Measurements from ENCODE around the gene TOP2B. TPM values are rescaled to one million over a fixed set of nuclear protein-coding genes. Genes with fewer than 3 reads are reported as not detected.
A peak's percentile ranks its signal among the peaks of the same experiment; 100 is the strongest.

TOP2B gene
- total and polyA plus RNA-seq, 9 of the 15 experiments (the other 6 are each of a cell fraction or from before 2014, with no cell fraction given): 45.3 to 186 (median 134) TPM

DNA sequence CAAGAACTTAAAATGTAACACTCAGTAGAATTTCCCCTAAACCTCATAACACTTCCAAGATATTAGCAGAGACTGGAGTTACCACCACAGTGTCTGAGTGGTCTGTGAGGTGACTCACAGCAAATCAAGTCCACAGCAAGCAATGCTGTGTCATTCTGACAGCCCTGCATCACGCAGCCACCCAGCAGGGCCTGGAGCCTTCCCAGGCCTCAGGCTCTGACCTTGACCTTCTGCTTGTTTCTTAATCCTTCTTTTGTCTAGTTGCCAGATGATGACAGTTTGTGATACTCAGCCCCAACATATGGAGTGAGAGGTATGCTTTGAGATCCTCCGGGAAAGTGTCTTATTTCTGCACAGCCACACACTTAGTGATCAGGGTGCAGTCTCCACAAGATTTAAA is 82.5 kb downstream of the TOP2B start (continued):
- TF ChIP-seq, protein P1, sequence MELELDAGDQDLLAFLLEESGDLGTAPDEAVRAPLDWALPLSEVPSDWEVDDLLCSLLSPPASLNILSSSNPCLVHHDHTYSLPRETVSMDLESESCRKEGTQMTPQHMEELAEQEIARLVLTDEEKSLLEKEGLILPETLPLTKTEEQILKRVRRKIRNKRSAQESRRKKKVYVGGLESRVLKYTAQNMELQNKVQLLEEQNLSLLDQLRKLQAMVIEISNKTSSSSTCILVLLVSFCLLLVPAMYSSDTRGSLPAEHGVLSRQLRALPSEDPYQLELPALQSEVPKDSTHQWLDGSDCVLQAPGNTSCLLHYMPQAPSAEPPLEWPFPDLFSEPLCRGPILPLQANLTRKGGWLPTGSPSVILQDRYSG (tag; conservative IDR thresholded peaks at IDR 0.05; ENCODE audit: low read depth): no peak
- TF ChIP-seq KLF10 (CRISPR knock-in tag; IDR thresholded peaks at IDR 0.05) (no peak), ZKSCAN3 (CRISPR knock-in tag; IDR thresholded peaks at IDR 0.05) (no peak), NBN (IDR thresholded peaks at IDR 0.05; ENCODE audit: low read depth) (peak; percentile 53; the same call in 1 of the 2 replicates), TBL1XR1 (IDR thresholded peaks at IDR 0.05; ENCODE audit: low read length in 2 of 2) (0 out of 4 replicates have a peak, but pooled peaks of 1 of the 2 experiments have one; percentile 59), PRMT5 (CRISPR knock-in tag; IDR thresholded peaks at IDR 0.05) (no peak), FOXJ2 (tag; IDR thresholded peaks at IDR 0.05) (no peak), BMI1 (IDR thresholded peaks at IDR 0.05; ENCODE audit: low read length) (no peak), ZFPM2 (CRISPR knock-in tag; IDR thresholded peaks at IDR 0.05) (no peak), GTF2E2 (tag; IDR thresholded peaks at IDR 0.05) (no peak), TSC22D4 (tag; IDR thresholded peaks at IDR 0.05) (no peak), ZNF121 (CRISPR knock-in tag; conservative IDR thresholded peaks at IDR 0.05) (no peak), C11orf30 (IDR thresholded peaks at IDR 0.05; ENCODE audit: low read depth) (peak; percentile 94), POLR2H (tag; IDR thresholded peaks at IDR 0.05; ENCODE audit: low read depth) (no peak), ZNF324 (CRISPR knock-in tag; IDR thresholded peaks at IDR 0.05) (no peak), FOXM1 (IDR thresholded peaks at IDR 0.05; ENCODE audit: low read depth) (no peak), FOXM1 (CRISPR knock-in tag; IDR thresholded peaks at IDR 0.05; ENCODE audit: low read depth) (no peak), HOXB6 (CRISPR knock-in tag; IDR thresholded peaks at IDR 0.05; ENCODE audit: borderline replicate concordance) (no peak)
- TF ChIP-seq, protein P2, sequence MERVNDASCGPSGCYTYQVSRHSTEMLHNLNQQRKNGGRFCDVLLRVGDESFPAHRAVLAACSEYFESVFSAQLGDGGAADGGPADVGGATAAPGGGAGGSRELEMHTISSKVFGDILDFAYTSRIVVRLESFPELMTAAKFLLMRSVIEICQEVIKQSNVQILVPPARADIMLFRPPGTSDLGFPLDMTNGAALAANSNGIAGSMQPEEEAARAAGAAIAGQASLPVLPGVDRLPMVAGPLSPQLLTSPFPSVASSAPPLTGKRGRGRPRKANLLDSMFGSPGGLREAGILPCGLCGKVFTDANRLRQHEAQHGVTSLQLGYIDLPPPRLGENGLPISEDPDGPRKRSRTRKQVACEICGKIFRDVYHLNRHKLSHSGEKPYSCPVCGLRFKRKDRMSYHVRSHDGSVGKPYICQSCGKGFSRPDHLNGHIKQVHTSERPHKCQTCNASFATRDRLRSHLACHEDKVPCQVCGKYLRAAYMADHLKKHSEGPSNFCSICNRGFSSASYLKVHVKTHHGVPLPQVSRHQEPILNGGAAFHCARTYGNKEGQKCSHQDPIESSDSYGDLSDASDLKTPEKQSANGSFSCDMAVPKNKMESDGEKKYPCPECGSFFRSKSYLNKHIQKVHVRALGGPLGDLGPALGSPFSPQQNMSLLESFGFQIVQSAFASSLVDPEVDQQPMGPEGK (CRISPR knock-in tag; IDR thresholded peaks at IDR 0.05; ENCODE audit: borderline replicate concordance): no peak
- TF ChIP-seq, protein P3, sequence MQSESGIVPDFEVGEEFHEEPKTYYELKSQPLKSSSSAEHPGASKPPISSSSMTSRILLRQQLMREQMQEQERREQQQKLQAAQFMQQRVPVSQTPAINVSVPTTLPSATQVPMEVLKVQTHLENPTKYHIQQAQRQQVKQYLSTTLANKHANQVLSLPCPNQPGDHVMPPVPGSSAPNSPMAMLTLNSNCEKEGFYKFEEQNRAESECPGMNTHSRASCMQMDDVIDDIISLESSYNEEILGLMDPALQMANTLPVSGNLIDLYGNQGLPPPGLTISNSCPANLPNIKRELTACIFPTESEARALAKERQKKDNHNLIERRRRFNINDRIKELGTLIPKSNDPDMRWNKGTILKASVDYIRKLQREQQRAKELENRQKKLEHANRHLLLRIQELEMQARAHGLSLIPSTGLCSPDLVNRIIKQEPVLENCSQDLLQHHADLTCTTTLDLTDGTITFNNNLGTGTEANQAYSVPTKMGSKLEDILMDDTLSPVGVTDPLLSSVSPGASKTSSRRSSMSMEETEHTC (IDR thresholded peaks at IDR 0.05): no peak
- TF ChIP-seq, protein P4, sequence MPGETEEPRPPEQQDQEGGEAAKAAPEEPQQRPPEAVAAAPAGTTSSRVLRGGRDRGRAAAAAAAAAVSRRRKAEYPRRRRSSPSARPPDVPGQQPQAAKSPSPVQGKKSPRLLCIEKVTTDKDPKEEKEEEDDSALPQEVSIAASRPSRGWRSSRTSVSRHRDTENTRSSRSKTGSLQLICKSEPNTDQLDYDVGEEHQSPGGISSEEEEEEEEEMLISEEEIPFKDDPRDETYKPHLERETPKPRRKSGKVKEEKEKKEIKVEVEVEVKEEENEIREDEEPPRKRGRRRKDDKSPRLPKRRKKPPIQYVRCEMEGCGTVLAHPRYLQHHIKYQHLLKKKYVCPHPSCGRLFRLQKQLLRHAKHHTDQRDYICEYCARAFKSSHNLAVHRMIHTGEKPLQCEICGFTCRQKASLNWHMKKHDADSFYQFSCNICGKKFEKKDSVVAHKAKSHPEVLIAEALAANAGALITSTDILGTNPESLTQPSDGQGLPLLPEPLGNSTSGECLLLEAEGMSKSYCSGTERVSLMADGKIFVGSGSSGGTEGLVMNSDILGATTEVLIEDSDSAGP (CRISPR knock-in tag; IDR thresholded peaks at IDR 0.05): no peak
